GM19397 (cell line): Measurements from ENCODE around the gene SYS1.
"Not testable (repeated sequence)": the region's sequence is repeated elsewhere in the genome, so short reads cannot be mapped to it uniquely, and the experiment has no call there.

Experiments
- ATAC-seq: cut with Tn5 transposase; IDR thresholded peaks from one replicate; pipeline ENCODE4 v1.9.1; 2021; ENCODE audit warnings: mild to moderate bottlenecking, moderate library complexity; ENCODE audit not compliant: unreplicated experiment

The SYS1 gene

GRCh38 chr20:45339799-45340198 is 23.2 kb upstream of the SYS1 start:
- ATAC-seq = no peak

GRCh38 chr20:45340236-45340847 is 22.6 kb upstream of the SYS1 start:
- ATAC-seq = no peak

GRCh38 chr20:45340951-45341350 is 22.0 kb upstream of the SYS1 start:
- no peak for ATAC-seq

- ATAC-seq = no peak
Measured at GRCh38 chr20:45341579-45341938, 21.4 kb upstream of the SYS1 start.

GRCh38 chr20:45341939-45342854 is 20.8 kb upstream of the SYS1 start:
- ATAC-seq = no peak

GRCh38 chr20:45342855-45343531 is 20.0 kb upstream of the SYS1 start:
- ATAC-seq = no peak

- no peak for ATAC-seq
Measured at GRCh38 chr20:45343532-45344167, 19.3 kb upstream of the SYS1 start.

GRCh38 chr20:45344168-45344860 is 18.6 kb upstream of the SYS1 start:
- no peak for ATAC-seq

- no peak for ATAC-seq
Measured at GRCh38 chr20:45345104-45345936, 17.6 kb upstream of the SYS1 start.

GRCh38 chr20:45346291-45346718 is 16.7 kb upstream of the SYS1 start:
- no peak for ATAC-seq

GRCh38 chr20:45346851-45347250 is 16.1 kb upstream of the SYS1 start:
- no peak for ATAC-seq

- no peak for ATAC-seq
Measured at GRCh38 chr20:45347297-45347935, 15.5 kb upstream of the SYS1 start.

- ATAC-seq = no peak
Measured at GRCh38 chr20:45347936-45348778, 14.8 kb upstream of the SYS1 start, which contains the start of gene SDC4. Gene SDC4 (minus strand): TSS chr20:45348424. CDS start chr20:45348384, 40 bp downstream.

GRCh38 chr20:45350217-45350616 is 12.7 kb upstream of the SYS1 start:
- ATAC-seq = no peak

- not testable (repeated sequence) for ATAC-seq
Measured at GRCh38 chr20:45350795-45351194, 12.2 kb upstream of the SYS1 start.

- no peak for ATAC-seq
Measured at GRCh38 chr20:45352729-45353128, 10.2 kb upstream of the SYS1 start.

GRCh38 chr20:45353746-45354145 is 9.2 kb upstream of the SYS1 start:
- no peak for ATAC-seq
